Liver (tissue), 9 donors: ENCODE data around the gene KLK1. TPM values are rescaled to one million over a fixed set of nuclear protein-coding genes. Genes with fewer than 3 reads are reported as not detected.

Experiments
- DNase-seq: peaks from one replicate; pipeline ENCODE4 v3.0.0-alpha.2; 2017; ENCODE audit warnings: low spot score
- H3K27ac ChIP-seq, 2 donors: one replicate each; pipeline ENCODE4 v1.7.0; 2013; ENCODE audit warnings: inconsistent platforms in 2 of 2, low read length in 2 of 2, control low read depth in 1 of 2, low read depth in 1 of 2, mild to moderate bottlenecking in 1 of 2
- H3K27me3 ChIP-seq, 4 donors: one replicate each; pipeline versions ENCODE4 v1.6.1 to v1.7.0; 2013; ENCODE audit warnings: low read length in 3 of 4, inconsistent platforms in 1 of 4, mild to moderate bottlenecking in 1 of 4, moderate library complexity in 1 of 4; ENCODE audit not compliant: control insufficient read depth in 4 of 4, insufficient read depth in 4 of 4
- H3K36me3 ChIP-seq, 4 donors: one replicate each; pipeline versions ENCODE4 v1.6.1 to v1.7.0; 2013; ENCODE audit warnings: low read length in 3 of 4, mild to moderate bottlenecking in 3 of 4, low read depth in 1 of 4, moderate library complexity in 1 of 4; ENCODE audit not compliant: control insufficient read depth in 4 of 4, insufficient read depth in 3 of 4
- H3K4me1 ChIP-seq, 4 donors: one replicate each; pipeline versions ENCODE4 v1.6.1 to v1.7.0; 2013; ENCODE audit warnings: low read length in 3 of 4, mild to moderate bottlenecking in 3 of 4, moderate library complexity in 1 of 4; ENCODE audit not compliant: control insufficient read depth in 4 of 4, insufficient read depth in 4 of 4
- H3K4me3 ChIP-seq, 3 donors: one replicate each; pipeline versions ENCODE4 v1.6.1 to v1.7.0; 2013; ENCODE audit warnings: low read length in 3 of 3, control low read depth in 1 of 3, low read depth in 1 of 3, mild to moderate bottlenecking in 1 of 3
- H3K9ac ChIP-seq, 2 donors: one replicate each; pipeline ENCODE4 v1.7.0; 2013; ENCODE audit warnings: low read length in 2 of 2, mild to moderate bottlenecking in 2 of 2, moderate library complexity in 2 of 2, control low read depth in 1 of 2, low read depth in 1 of 2
- H3K9me3 ChIP-seq, 4 donors: one replicate each; pipeline versions ENCODE4 v1.6.1 to v1.7.0; 2013; ENCODE audit warnings: low read length in 3 of 4; ENCODE audit not compliant: control insufficient read depth in 4 of 4
- FOXA2 ChIP-seq: IDR thresholded peaks from 2 replicates; pipeline ENCODE4 v1.6.1; 2016; ENCODE audit warnings: antibody characterized with exemption
- GABPA ChIP-seq, 2 donors: IDR thresholded peaks in 1 of 2; conservative IDR thresholded peaks in 1 of 2; 2 replicates each; pipeline ENCODE4 v1.6.1; 2016; ENCODE audit warnings: antibody characterized with exemption in 2 of 2, mild to moderate bottlenecking in 1 of 2, moderate library complexity in 1 of 2
- HNF4A ChIP-seq, 2 donors: conservative IDR thresholded peaks; 2 replicates each; pipeline ENCODE4 v1.6.1; 2016; ENCODE audit warnings: antibody characterized with exemption in 2 of 2, mild to moderate bottlenecking in 2 of 2
- HNF4G ChIP-seq: IDR thresholded peaks from 2 replicates; pipeline ENCODE4 v1.6.1; 2016; ENCODE audit warnings: antibody characterized with exemption
- JUND ChIP-seq, 2 donors: IDR thresholded peaks; 2 replicates each; pipeline ENCODE4 v1.6.1; 2016; ENCODE audit warnings: antibody characterized with exemption in 2 of 2
- NR2F2 ChIP-seq: IDR thresholded peaks from 2 replicates; pipeline ENCODE4 v1.6.1; 2016; ENCODE audit warnings: antibody characterized with exemption
- RAD21 ChIP-seq, 2 donors: IDR thresholded peaks; 2 replicates each; pipeline ENCODE4 v1.6.1; 2016; ENCODE audit warnings: antibody characterized with exemption in 2 of 2, mild to moderate bottlenecking in 2 of 2
- RXRA ChIP-seq, 2 donors: IDR thresholded peaks; 2 replicates each; pipeline ENCODE4 v1.6.1; 2017 to 2018; ENCODE audit warnings: antibody characterized with exemption in 2 of 2, mild to moderate bottlenecking in 1 of 2
- SP1 ChIP-seq: IDR thresholded peaks from 2 replicates; pipeline ENCODE4 v1.6.1; 2018; ENCODE audit warnings: antibody characterized with exemption, mild to moderate bottlenecking
- TAF1 ChIP-seq: conservative IDR thresholded peaks from 2 replicates; pipeline ENCODE4 v1.6.1; 2016; ENCODE audit warnings: antibody characterized with exemption, mild to moderate bottlenecking
- YY1 ChIP-seq: IDR thresholded peaks from 2 replicates; pipeline ENCODE4 v1.6.1; 2016; ENCODE audit warnings: antibody characterized with exemption, mild to moderate bottlenecking
- WGBS: extraction: QIAGEN DNeasy Blood & Tissue Kit; methylation state at CpG from one replicate; pipeline ENCODE4 v1.1.7; 2013; 5-methylcytosine and 5-hydroxymethylcytosine counted together
- polyA plus RNA-seq, 2 donors: library from polyadenylated mRNA; stranded (reverse) in 1 of 2; unstranded in 1 of 2; fragments of 200-250 nt in 1 of 2; fragments of >200 nt in 1 of 2; fragmentation: Nextera tagmentation in 1 of 2; extraction: Ambion mirVana in 1 of 2; gene quantifications; one replicate each; pipeline versions ENCODE4 v1.2.1 to v1.2.3, GENCODE V29; 2013 to 2015
- total RNA-seq, 2 donors: library from RNA; depleted of rRNA; stranded (reverse); fragments of >200 nt; gene quantifications; one replicate each; pipeline ENCODE4 v1.2.3, GENCODE V29; 2014
- TF ChIP-seq, protein P1 (sequence below): IDR thresholded peaks from 2 replicates; pipeline ENCODE4 v1.6.1; 2016; ENCODE audit warnings: antibody characterized with exemption
- TF ChIP-seq, protein P2 (sequence below): IDR thresholded peaks from 2 replicates; pipeline ENCODE4 v1.6.1; 2016; ENCODE audit warnings: antibody characterized with exemption
- TF ChIP-seq, protein P3 (sequence below): fragments of 150-350 bp; IDR thresholded peaks from 2 replicates; pipeline ENCODE4 v1.5.1; 2017; ENCODE audit warnings: improper control_type of control experiment, low read depth, low read length; ENCODE audit not compliant: missing input control
- TF ChIP-seq, protein P4 (sequence below): IDR thresholded peaks from 2 replicates; pipeline ENCODE4 v1.6.1; 2016; ENCODE audit warnings: antibody characterized with exemption, mild to moderate bottlenecking
- donor health status: healthy.
- donor health status: healthy.
- donor health status: healthy.
- donor health status: healthy.
- donor health status: healthy.

KLK1 gene
- total and polyA plus RNA-seq, 4 donors = not detected

DNA sequence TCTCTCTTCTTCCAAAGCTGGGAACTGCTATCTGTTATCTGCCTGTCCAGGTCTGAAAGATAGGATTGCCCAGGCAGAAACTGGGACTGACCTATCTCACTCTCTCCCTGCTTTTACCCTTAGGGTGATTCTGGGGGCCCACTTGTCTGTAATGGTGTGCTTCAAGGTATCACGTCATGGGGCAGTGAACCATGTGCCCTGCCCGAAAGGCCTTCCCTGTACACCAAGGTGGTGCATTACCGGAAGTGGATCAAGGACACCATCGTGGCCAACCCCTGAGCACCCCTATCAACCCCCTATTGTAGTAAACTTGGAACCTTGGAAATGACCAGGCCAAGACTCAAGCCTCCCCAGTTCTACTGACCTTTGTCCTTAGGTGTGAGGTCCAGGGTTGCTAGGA, 36.3 kb upstream of the KLK1 start:
- H3K27ac ChIP-seq = no peak overlapping the region
- peaks cover 0 to 3% (median 0%) of the 10 kb centered on the region in 4 donors for H3K9me3 ChIP-seq
- no peak for TF ChIP-seq FOXA2
- TF ChIP-seq GABPA (IDR thresholded peaks at IDR 0.05 in 1 of 2, conservative IDR thresholded peaks at IDR 0.05 in 1 of 2) = no peak
- no peak for TF ChIP-seq YY1
- no peak for TF ChIP-seq NR2F2
- no peak for TF ChIP-seq HNF4G
- TF ChIP-seq RAD21 (IDR thresholded peaks at IDR 0.05) = no peak
- DNase-seq = no peak
- H3K36me3 ChIP-seq = no peaks in the 10 kb centered on the region
- no peaks in the 10 kb centered on the region for H3K4me1 ChIP-seq
- whole genome bisulfite sequencing = 76% methylated on average over 4 of the region's 4 CpGs
- peaks cover 0 to 5% (median 2%) of the 10 kb centered on the region in 4 donors for H3K27me3 ChIP-seq
- H3K9ac ChIP-seq = no peak overlapping the region
- no peak overlapping the region for H3K4me3 ChIP-seq

DNA sequence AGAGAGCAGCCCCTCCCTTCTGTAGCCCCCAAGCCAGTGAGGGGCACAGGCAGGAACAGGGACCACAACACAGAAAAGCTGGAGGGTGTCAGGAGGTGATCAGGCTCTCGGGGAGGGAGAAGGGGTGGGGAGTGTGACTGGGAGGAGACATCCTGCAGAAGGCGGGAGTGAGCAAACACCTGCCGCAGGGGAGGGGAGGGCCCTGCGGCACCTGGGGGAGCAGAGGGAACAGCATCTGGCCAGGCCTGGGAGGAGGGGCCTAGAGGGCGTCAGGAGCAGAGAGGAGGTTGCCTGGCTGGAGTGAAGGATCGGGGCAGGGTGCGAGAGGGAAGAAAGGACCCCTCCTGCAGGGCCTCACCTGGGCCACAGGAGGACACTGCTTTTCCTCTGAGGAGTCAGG, 35.3 kb upstream of the KLK1 start:
- Histone ChIP-seq H3K27me3 (peaks cover 0 to 5% (median 1%) of the 10 kb centered on the region in 4 donors), H3K4me3 (no peak overlapping the region), H3K9ac (no peak overlapping the region), H3K4me1 (no peaks in the 10 kb centered on the region), H3K36me3 (no peaks in the 10 kb centered on the region), H3K9me3 (peaks cover 0 to 3% (median 0%) of the 10 kb centered on the region in 4 donors), H3K27ac (no peak overlapping the region)
- TF ChIP-seq RAD21 (IDR thresholded peaks at IDR 0.05) (no peak), HNF4G (no peak), HNF4A (conservative IDR thresholded peaks at IDR 0.05) (no peak), RXRA (IDR thresholded peaks at IDR 0.05) (no peak), NR2F2 (no peak), JUND (IDR thresholded peaks at IDR 0.05) (no peak), YY1 (no peak), TAF1 (no peak), SP1 (no peak)
- TF ChIP-seq, protein P1, sequence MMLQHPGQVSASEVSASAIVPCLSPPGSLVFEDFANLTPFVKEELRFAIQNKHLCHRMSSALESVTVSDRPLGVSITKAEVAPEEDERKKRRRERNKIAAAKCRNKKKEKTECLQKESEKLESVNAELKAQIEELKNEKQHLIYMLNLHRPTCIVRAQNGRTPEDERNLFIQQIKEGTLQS = no peak
- TF ChIP-seq, protein P2, sequence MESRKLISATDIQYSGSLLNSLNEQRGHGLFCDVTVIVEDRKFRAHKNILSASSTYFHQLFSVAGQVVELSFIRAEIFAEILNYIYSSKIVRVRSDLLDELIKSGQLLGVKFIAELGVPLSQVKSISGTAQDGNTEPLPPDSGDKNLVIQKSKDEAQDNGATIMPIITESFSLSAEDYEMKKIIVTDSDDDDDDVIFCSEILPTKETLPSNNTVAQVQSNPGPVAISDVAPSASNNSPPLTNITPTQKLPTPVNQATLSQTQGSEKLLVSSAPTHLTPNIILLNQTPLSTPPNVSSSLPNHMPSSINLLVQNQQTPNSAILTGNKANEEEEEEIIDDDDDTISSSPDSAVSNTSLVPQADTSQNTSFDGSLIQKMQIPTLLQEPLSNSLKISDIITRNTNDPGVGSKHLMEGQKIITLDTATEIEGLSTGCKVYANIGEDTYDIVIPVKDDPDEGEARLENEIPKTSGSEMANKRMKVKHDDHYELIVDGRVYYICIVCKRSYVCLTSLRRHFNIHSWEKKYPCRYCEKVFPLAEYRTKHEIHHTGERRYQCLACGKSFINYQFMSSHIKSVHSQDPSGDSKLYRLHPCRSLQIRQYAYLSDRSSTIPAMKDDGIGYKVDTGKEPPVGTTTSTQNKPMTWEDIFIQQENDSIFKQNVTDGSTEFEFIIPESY = no peak
- TF ChIP-seq, protein P3, sequence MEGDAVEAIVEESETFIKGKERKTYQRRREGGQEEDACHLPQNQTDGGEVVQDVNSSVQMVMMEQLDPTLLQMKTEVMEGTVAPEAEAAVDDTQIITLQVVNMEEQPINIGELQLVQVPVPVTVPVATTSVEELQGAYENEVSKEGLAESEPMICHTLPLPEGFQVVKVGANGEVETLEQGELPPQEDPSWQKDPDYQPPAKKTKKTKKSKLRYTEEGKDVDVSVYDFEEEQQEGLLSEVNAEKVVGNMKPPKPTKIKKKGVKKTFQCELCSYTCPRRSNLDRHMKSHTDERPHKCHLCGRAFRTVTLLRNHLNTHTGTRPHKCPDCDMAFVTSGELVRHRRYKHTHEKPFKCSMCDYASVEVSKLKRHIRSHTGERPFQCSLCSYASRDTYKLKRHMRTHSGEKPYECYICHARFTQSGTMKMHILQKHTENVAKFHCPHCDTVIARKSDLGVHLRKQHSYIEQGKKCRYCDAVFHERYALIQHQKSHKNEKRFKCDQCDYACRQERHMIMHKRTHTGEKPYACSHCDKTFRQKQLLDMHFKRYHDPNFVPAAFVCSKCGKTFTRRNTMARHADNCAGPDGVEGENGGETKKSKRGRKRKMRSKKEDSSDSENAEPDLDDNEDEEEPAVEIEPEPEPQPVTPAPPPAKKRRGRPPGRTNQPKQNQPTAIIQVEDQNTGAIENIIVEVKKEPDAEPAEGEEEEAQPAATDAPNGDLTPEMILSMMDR = no peak
- TF ChIP-seq, protein P4, sequence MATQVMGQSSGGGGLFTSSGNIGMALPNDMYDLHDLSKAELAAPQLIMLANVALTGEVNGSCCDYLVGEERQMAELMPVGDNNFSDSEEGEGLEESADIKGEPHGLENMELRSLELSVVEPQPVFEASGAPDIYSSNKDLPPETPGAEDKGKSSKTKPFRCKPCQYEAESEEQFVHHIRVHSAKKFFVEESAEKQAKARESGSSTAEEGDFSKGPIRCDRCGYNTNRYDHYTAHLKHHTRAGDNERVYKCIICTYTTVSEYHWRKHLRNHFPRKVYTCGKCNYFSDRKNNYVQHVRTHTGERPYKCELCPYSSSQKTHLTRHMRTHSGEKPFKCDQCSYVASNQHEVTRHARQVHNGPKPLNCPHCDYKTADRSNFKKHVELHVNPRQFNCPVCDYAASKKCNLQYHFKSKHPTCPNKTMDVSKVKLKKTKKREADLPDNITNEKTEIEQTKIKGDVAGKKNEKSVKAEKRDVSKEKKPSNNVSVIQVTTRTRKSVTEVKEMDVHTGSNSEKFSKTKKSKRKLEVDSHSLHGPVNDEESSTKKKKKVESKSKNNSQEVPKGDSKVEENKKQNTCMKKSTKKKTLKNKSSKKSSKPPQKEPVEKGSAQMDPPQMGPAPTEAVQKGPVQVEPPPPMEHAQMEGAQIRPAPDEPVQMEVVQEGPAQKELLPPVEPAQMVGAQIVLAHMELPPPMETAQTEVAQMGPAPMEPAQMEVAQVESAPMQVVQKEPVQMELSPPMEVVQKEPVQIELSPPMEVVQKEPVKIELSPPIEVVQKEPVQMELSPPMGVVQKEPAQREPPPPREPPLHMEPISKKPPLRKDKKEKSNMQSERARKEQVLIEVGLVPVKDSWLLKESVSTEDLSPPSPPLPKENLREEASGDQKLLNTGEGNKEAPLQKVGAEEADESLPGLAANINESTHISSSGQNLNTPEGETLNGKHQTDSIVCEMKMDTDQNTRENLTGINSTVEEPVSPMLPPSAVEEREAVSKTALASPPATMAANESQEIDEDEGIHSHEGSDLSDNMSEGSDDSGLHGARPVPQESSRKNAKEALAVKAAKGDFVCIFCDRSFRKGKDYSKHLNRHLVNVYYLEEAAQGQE = no peak
- no peak for DNase-seq
- WGBS = 6% methylated on average over 7 of the region's 7 CpGs
